PC-9 (cell line): ENCODE measurements around the gene CFAP410.

Experiments used
- CTCF ChIP-seq: fragments of 200-600 bp; sonication (generic); conservative IDR thresholded peaks from 2 replicates; pipeline ENCODE4 v1.6.1; 2017; ENCODE audit warnings: mixed run types, antibody characterized with exemption, mild to moderate bottlenecking, moderate library complexity
- EZH2 ChIP-seq: fragments of 200-600 bp; sonication (generic); IDR thresholded peaks from 2 replicates; pipeline ENCODE4 v1.8.0; 2017; ENCODE audit warnings: antibody characterized with exemption, low read depth

GRCh38 chr21:44360159-44360558 is 21.0 kb upstream of the CFAP410 start:
- TF ChIP-seq CTCF (no peak; the same call in 1 of the 2 replicates), EZH2 (no peak)
